Endothelial cell of hepatic sinusoid (primary cell): ENCODE data around the gene SGF29.
"Not testable (repeated sequence)": the region's sequence is repeated elsewhere in the genome, so short reads cannot be mapped to it uniquely, and the experiment has no call there.

ENCODE experiments used
- in situ Hi-C: cut with HindIII; loops from 2 replicates; pipeline ENCODE4 v1.10.0; 2017; ENCODE audit warnings: low sequenced_read_pairs

SGF29 gene

DNA sequence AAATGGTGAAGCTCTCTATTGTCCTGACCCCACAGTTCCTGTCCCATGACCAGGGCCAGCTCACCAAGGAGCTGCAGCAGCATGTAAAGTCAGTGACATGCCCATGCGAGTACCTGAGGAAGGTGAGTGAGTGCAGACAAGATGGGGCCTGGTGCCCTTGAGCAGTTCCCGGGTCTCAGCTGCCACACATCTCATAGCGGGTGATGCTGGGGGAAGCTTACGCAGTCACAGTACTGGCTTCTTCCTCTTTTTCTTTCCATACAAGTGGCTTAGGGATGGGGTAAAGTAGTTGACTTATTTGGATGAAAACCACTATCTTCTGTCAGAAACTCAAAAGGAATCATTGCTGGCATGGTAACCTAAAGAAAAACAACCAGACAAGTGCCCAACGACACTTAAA is 84.6 kb downstream of the SGF29 start:
- in situ Hi-C loops: not testable (repeated sequence)

DNA sequence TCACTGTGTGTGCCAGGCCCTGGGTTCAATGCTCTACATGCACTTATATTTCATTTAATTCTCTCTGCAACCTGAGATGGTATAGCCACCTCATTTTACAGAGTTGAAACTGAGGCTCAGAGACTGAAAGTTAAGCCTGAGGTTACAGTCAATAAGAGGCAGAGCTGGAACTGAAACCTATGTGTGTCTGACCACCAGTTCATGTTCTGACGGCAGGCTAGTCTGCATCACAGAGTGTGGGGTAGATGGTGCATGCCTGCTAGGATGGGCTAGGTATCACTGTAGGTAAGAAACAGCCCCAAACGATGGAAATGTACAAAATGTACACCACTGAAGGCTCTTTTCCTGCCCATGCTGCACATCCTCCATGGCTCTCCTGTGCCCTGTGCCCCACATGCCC is 86.2 kb downstream of the SGF29 start:
- in situ Hi-C loops: not testable (repeated sequence)
